Measurements from ENCODE around the gene DCC.

DCC gene

DNA sequence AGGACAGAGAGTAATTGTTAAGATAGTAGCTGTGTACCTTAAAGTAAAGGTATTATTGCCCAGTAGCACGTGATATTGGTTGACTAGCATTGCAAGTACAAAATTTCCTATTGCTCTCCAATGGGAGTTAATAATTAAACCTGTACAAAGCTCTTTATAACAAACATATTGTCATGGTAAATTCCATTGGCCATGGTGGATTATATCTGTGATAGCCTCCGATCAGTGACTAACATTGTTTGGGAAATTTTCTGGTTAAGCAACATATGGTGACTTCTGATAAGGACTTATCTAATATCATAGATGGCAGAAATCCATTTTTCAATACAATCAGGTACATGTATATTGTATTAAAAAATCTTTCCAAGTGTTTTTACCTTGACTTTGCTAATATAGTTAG is 360.8 kb downstream of the DCC start:
- no peak for DNase-seq (ENCODE audit: low spot score)

DNA sequence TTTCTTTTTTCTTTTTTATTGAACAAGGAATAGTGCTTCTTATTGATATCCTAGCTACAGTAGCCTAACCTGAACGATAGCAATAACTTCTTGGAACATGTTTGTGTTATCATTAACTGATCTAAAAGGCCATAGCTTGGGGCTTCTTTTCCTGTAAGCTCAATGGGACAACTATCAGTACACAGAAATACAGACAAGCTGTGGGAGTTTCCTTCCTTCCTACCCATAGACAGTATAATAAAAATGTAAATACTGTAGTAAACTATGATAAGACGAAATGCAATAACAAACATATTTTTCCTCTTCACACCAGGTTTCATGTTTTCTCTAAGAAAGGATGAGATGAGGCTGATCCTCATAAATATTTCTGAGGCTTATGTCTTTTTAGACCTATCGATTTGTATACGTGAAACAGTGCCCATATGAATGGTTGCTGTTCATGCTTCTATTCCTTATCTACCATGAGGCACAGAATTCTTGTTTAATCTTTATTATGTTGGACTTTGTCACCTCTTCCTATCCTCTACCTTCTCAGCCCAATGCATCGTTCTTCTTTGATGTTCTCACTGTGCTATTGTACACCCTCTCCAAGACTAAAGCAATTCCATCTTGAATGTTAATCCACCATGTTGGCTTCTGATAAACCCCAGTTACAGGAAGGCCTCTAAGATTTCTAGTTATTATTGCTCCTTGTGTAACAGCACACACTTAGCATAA is 361.4 kb downstream of the DCC start:
- DNase-seq (ENCODE audit: low spot score), result no peak

DNA sequence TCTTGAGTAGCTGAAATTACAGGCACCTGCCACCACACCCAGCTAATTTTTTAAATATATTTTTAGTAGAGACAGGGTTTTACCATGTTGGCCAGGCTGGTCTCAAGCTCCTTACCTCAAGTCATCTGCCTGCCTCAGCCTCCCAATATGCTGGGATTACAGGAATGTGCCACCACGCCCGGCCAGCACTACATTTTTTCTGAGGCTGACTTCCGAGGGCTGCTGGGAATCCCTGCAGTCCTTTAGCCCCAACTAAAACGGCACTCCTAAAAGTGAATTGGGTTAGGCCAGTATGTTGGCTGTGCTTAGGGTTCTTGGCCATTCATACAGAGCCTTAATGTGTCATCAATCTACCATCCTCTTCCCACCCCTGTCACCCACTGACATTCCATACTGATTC is 375.4 kb downstream of the DCC start:
- DNase-seq (ENCODE audit: low spot score), result no peak

DNA sequence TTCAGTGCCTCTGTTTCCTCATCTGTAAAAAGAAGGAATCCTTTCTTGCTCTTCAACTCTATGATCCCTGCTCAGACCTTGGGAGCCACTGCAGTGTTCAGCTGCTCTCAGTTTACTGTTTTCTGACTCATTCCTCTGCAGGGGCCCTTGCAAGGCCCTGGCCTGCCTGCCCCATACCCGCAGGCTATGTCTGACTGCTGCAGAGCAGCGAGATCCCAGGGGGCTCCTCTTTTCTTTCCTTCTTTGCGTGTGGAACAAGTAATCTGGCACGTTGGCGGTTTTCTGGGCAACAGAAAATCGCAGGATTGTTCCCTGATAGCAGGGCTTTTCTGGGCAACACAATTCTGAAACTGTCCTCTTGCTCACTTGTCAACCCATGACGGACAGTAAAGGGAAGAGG is 376.0 kb downstream of the DCC start:
- DNase-seq (ENCODE audit: low spot score), result no peak

DNA sequence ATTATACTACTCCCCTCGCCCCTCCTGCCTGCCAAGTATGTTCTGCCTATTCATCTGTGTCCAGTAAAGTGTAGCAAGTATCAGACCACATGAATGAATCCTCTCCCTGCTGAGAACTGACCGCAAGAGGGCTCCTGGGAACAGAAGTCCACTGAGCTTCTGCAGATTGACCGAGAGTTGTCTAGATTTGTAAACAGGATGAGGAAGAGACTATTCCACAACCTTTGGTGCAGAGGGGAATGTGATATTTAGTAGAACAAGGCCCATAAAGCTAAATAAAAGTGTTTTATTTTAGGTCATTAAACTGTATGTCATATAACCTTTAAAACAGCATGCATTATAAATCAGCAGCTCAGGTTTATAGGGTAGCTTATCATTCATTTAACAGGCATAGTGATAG is 377.0 kb downstream of the DCC start:
- no peak for DNase-seq (ENCODE audit: low spot score)

DNA sequence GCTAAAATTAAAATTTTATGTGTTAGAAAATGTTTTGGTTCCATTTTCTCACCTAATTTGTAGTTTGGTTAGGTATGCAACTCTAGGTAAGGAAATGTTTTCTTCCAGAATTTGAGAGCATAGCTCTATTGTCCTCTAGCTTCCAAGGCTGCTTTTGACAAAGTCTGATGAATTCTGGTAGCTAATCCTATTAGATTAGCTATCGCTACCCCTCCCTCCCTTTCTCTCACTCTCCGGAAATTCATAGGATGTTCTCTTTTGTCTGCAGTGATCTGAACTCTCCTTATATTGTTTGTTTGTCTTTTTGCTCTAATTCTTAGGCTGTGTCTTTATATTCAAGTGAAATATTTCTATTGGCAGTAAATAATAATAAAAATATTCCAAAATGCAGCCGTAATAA is 382.9 kb downstream of the DCC start:
- no peak for DNase-seq (ENCODE audit: low spot score)

DNA sequence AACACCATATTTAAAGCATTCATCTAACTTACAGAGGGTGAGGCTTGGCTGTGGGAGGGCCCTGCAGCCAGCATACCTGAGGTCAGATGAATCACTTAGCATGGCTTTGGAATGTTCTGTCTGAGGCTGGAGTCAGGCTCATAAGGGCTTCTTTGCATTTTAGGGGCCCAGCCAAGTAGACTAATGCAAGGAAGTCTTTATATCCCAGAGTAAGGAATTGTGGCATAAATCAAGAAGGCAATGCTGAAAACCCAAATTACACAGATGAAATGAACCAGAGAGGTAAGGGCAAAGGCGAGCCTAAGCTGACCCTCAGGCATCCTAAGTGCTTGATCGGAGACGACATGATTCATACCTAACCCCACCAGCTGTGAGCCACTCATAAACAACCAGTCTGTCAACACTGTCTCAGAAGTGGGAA is 383.6 kb downstream of the DCC start:
- no peak for DNase-seq (ENCODE audit: low spot score)

DNA sequence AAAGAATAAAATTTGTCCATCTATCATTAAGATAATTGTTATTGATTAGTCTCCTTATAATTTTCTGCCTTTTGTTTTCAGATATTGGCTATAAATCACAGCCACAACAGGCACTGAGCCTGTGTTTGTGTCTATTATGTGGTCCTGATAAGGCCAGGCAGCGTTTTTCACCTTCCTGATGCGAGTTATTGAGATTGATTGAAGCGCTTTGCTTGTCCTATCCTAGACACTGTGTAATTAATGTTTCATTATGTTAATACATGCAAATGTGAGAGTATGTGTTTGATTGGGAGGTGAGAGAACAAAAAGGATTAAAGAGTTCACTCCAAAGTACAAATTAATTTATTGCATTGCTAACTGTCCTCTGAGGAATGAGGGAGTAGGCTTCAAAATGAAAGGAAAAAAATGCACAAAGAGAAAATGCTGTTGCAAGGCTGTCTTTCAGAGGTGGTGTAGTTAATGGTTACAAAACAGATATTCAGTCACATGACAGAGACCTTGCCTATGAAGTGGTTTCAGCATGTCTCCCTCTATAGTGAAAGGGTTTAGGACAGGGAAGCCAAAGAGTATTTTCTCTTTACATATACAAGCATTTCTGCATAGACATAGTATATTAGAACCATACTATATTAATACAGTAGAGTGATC is 391.1 kb downstream of the DCC start:
- no peak for DNase-seq (ENCODE audit: low spot score)

DNA sequence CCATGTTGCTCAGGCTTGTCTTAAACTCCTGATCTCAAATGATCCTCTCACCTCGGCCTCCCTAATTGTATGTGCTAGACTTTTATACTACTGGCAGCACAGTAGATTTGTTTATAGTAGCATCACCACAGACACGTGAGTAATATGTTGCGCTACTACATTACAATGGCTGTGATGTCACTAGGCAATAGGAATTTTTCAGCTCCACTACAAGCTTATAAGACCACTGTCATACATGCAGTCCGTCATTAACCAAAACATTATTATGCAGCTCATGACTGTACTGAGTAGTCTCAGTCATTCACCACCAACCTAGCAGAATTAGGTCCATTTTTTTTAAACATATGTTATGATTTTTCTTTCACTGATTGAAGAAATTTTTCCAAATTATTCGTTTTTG is 398.9 kb downstream of the DCC start:
- no peak for DNase-seq (ENCODE audit: low spot score)

DNA sequence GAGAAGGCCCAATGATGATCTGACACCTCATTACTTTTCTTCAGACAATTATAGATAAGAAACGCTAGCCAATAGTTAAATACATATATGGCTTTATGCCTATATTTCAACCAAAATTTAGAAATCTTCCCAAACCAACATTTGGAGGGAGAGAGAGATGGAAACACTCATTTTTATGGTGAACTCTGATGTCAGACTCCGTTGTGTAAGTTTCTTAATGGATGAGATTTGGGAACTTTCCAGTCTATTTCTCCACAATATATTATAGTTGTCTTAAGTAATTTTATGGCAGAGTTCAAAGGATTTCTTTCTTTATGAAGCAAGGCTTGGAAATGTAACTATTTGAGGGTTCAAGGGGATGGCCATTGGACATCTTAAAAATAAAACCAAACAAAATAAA is 407.0 kb downstream of the DCC start:
- DNase-seq (ENCODE audit: low spot score), result no peak

DNA sequence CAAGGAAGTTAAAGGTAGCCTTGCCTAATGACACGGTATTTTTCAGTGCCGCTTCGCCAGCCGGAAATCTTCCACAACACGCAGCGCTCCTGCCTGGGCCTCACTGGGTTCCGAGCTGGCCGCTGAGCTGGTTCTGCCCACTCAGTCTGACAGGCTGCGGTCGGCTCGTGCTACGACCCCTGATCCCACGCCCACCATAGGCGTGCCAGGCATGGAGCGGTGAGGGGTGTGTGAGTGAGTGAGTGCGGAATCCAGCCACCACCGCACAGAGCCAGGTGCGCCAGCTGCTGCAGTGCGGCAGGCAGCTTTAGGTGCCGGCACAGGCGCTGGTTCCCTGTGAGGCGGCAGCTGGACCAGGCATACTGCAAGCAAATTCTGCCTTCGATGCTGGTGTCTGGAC is 407.9 kb downstream of the DCC start:
- no peak for DNase-seq (ENCODE audit: low spot score)

DNA sequence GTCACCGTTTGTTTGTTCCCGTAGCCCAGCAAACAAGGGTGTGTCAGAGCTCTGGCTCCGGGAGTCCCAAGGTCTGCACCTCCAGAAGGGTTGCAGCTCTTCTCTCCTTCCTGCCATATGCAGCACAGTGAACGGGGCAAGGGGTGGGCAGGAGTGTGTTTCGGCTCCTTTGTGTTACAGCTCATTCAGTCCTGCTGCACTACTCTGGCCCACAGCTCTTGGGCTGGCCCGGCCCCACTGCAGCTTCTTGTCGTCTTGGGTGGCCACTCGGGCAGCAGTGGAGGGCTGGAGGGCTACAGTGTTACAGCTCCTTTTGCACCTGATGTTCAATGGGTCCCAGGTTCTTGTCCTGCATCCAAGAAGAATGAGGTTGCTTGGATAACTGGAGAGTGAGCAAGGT is 408.3 kb downstream of the DCC start:
- DNase-seq (ENCODE audit: low spot score), result no peak

DNA sequence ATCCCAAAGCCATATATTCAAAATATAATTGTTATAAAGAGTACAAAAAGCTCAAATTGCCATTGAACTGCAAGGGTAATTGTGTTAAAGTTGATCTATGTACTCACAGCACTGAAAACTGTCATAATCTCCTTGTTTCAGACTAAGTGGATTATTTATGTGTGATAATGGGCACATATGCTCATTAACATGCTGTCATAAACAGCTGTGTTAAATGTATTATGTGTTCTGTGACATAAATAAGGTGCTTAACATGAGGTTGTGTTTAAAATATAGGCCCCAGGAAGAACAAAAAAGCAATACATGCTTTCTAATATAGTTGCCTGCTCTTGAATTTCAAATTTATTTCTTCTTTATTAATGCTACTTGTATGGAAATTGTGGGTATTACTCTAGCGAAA is 409.5 kb downstream of the DCC start:
- DNase-seq (ENCODE audit: low spot score), result no peak

DNA sequence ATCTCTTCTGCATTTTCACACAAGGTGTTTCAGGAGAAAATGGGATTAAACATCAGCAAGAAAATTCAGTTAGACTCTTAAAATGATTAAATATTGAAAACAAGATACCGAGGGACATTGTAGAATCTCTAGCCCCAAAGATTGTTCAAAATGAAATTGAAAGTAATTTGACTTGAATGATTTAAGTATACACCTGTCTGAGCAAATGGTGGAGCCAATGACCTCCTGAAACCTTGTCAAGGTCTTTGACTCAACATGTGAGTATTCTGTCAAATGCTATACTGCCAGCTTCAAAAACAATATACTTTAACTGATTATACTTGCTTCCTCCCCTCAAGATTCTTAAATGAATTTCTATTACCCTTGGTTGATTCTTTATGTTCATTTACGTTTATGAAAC is 411.0 kb downstream of the DCC start:
- no peak for DNase-seq (ENCODE audit: low spot score)

DNA sequence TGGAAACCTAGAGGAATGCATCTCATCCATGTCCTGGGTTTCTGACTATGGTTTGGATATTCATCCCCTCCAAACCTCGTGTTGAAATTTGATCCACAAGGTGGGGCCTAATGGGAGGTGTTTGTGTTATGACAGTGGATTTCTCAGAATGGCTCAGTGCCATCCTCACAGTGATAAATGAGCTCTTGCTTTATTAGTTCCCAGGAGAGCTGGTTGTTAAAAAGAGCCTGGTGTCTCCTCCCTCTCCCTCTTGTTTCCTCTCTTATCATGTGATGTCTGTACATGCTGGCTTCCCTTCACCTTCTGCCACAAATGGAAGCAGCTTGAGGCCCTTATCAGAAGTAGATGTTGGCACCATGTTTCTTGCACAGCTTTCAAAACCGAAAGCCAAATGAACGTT is 424.3 kb downstream of the DCC start:
- no peak for DNase-seq (ENCODE audit: low spot score)

DNA sequence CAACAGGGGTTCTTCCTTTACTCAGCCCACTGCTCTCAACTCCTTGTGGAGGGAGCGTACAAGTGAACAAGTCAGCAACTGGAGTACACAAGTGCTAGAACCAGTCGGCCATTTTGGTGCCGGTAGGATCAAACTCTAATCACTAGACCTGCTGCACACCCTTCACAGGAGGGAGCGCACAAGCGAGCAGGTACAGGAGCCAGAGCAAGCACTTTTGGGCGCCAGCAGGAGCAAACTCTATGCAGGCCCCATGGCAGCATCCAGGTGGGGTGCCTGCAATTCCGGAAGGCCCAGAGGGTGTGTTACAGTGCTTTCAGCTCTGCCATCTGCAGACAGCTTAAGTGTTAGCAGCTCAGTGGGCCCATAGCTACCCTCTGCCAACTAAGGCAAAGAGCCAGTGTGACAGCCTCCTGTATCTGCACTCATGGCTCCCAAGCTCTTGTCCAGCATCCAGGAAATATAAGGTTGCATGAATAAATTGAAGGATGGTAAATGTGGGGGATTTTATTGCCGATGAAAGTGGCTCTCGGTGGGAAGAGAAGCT is 426.1 kb downstream of the DCC start:
- no peak for DNase-seq (ENCODE audit: low spot score)

DNA sequence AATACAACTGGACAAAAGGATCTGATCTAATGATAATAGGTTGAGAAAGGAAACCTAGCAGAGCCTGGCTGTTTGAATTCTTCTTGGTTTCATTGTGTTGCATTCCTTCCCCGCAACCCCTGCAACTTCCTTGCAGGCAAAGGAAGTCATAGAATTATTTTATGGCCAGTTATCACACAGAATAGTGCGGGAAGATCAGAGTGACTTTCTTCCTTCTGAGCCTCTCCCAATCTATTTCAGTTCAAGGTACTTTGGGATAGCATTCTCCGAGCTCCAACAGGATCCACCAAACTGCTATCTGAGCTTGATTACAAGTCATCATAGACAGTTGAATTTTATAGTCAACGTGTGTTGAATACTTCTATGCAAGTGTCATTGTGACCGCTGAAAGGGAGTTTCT is 441.1 kb downstream of the DCC start:
- DNase-seq (ENCODE audit: low spot score), result no peak

DNA sequence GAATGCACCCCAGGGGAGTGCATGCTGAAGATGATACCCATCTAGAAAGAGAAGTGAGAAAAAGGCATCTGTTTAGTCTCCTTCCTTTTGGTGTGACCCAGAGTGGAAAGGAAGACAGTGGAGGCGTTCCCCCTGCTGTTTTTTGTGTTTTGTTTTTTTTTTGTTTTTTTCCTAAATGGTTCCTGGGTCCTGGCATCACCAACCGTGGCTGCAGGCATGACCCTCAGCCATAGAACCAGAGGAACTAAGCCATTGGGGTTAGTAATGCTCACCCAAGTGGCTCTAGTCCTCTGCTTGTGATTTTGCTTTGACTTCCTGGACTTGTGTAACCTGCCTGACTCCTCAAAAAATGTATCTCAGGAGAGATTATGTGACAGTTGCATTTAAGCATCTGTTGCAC is 451.3 kb downstream of the DCC start:
- DNase-seq (ENCODE audit: low spot score), result no peak

DNA sequence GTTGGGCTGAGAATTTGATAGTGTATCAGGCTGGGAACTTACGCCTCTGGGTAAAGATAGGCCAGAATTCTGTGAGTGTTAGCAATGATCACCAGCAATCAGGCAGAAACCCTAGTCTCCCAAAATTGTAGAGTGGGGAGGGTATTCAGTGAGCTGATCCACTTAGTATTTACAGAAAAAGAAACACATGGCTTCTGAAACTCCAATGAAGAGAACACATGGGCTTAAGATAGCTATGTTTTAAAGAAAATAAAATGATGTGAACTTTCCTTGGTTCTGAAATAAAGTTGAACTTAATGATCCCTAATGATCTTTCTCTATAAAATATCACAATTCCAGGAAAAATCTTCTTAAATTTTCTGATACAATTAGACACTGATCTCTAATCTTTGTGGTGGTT is 472.8 kb downstream of the DCC start:
- no peak for DNase-seq (ENCODE audit: low spot score)

DNA sequence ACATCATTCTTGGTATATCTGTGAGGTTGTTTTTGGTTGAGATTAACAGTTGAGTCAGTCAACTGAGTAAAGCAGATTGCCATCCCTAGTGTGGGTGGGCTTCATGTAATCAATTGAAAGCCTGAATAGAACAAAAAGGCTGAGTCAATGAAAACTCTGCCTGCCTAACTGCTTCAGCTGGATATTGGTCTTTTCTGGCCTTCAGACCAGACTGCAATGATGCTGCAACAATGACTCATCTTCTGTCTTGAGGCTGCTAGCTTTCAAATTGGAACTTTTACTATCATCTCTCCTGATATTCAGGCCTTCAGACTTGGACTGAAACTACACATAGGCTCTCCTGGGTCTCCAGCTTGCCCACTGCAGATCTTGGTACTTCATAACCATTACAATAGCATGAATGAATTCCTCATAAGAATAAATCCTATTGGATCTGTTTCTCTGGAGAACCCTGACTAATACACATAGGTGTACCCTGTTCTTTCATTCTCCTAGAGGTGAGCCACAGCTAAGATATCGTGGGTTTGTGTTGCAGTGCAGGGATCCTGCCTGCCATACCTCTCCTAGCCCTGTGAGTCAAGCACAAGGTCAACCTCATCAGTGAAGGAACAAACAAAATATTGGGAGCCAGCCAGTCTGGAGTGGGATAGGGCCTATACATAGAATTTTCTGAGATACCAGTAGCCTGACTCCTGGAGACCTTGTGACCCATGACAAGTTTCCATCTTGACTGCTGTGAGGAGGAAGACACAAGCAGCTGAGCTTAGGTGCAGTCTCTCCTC is 473.8 kb downstream of the DCC start:
- no peak for DNase-seq (ENCODE audit: low spot score)

DNA sequence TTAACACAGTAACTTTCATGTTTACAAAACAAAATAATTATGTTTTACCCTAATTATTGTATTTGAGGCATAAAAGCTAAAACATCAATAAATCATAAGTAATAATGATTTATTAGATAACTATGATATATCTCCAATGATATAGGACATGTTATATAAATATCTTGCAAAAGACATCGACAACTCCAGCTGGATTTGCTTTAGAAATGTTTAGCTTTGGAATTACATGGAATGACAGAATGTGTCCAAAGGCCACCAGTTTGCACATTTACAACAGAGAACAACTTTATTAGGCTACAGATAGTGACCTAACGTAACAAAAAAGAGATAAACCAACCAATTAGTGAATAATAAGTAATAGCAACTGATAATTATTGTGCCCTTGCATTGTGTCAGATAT is 475.7 kb downstream of the DCC start:
- DNase-seq (ENCODE audit: low spot score), result no peak

DNA sequence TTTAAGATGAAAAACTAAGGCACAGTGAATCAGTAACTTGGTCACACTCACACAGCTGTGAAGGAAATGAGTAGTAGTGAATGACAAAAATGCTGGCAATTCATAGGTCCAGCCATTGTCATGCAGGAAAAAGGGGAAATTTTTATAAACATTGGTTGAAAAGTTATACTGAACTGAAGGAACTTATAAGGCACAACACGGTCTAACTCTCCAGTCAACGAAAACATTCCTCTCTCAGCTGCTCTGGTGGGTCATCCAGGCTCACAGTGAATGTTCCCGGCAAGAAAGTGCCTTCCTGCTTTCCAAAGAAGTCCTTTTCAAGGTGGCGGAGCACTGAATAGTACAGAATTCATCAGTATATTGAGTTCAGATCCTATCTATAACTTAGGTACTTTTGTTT is 476.1 kb downstream of the DCC start:
- no peak for DNase-seq (ENCODE audit: low spot score)

DNA sequence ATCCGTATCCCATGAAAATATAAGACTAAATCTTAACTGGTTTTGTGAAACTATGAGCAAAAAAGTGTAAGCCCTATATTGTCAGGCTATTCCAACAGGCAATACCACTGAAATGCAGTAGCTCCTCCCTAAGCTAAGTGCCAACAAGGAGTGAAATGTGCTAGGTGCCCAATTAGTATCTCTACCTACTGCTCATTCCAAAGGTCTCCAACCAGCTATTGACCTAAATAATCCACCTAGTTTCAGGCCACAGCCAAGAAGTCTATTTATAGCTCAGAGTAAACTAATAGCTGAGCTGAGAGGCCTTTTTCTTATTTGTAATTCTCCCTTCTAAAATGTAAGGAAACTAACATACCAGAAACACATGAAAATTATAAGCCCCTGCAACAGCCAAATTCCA is 482.2 kb downstream of the DCC start:
- no peak for DNase-seq (ENCODE audit: low spot score)
